Gastroesophageal sphincter (tissue), 4 donors: ENCODE results near the gene HELZ. TPM values are rescaled to one million over a fixed set of nuclear protein-coding genes. Genes with fewer than 3 reads are reported as not detected.
"Not testable (repeated sequence)": the region's sequence is repeated elsewhere in the genome, so short reads cannot be mapped to it uniquely, and the experiment has no call there.

ENCODE experiments used
- ATAC-seq: fragments of 150-250 bp; one replicate; pipeline ENCODE4 v1.9.1; 2016; ENCODE audit warnings: mild to moderate bottlenecking, moderate library complexity
- H3K27ac ChIP-seq, 4 donors: fragments of 200-600 bp; sonication (generic) in 3 of 4; 1 replicate in 3 of 4; 2 replicates in 1 of 4; pipeline ENCODE4 v1.5.1; 2016 to 2019
- H3K27me3 ChIP-seq: fragments of 200-600 bp; sonication (generic); one replicate; pipeline ENCODE4 v1.5.1; 2019
- H3K36me3 ChIP-seq, 2 donors: fragments of 200-600 bp; sonication (generic); one replicate each; pipeline ENCODE4 v1.5.1; 2019; ENCODE audit warnings: control low read depth in 1 of 2
- H3K4me1 ChIP-seq, 3 donors: fragments of 200-600 bp; sonication (generic); 1 replicate in 2 of 3; 2 replicates in 1 of 3; pipeline ENCODE4 v1.5.1; 2016 to 2019; ENCODE audit warnings: control low read depth in 2 of 3
- H3K4me3 ChIP-seq, 2 donors: fragments of 200-600 bp; sonication (generic); one replicate each; pipeline ENCODE4 v1.5.1; 2019; ENCODE audit warnings: mild to moderate bottlenecking in 1 of 2, moderate library complexity in 1 of 2
- H3K9me3 ChIP-seq, 3 donors: fragments of 200-600 bp; sonication (generic); one replicate each; pipeline ENCODE4 v1.5.1; 2017 to 2019; ENCODE audit warnings: control low read depth in 2 of 3
- EP300 ChIP-seq: sonication (generic); formaldehyde crosslinking; IDR thresholded peaks from one replicate; pipeline ENCODE4 v1.6.1; 2017; ENCODE audit warnings: antibody characterized with exemption, mild to moderate bottlenecking
- POLR2A ChIP-seq, 2 donors: fragments of 450-650 bp; IDR thresholded peaks; one replicate each; pipeline ENCODE4 v1.6.1; 2017; ENCODE audit warnings: antibody characterized with exemption in 2 of 2, mild to moderate bottlenecking in 2 of 2, moderate library complexity in 1 of 2
- POLR2AphosphoS5 ChIP-seq: sonication (generic); formaldehyde crosslinking; IDR thresholded peaks from one replicate; pipeline ENCODE4 v1.6.1; 2017; ENCODE audit warnings: antibody characterized with exemption
- WGBS, 2 donors: methylation state at CpG; one replicate each; pipeline ENCODE4 v1.1.5; 2018; ENCODE audit warnings: low coverage in 1 of 2; 5-methylcytosine and 5-hydroxymethylcytosine counted together
- total RNA-seq, 4 donors: library from RNA; depleted of rRNA; stranded (reverse); fragments of >200 nt; gene quantifications; one replicate each; pipeline ENCODE4 v1.1.0, GENCODE V29; 2016
- TF ChIP-seq, protein P1 (sequence below), 4 experiments: fragments of 200-600 bp in 2 of 4; fragments of 450-650 bp in 2 of 4; sonication (generic) in 1 of 4; IDR thresholded peaks; one replicate each; pipeline ENCODE4 v1.5.1; 2017 to 2019; ENCODE audit warnings: antibody characterized with exemption in 4 of 4, mild to moderate bottlenecking in 2 of 4, moderate library complexity in 2 of 4

Gene HELZ
- total RNA-seq, 4 donors from 2014 or later: 43.7 to 70.2 (median 58.3) TPM

DNA sequence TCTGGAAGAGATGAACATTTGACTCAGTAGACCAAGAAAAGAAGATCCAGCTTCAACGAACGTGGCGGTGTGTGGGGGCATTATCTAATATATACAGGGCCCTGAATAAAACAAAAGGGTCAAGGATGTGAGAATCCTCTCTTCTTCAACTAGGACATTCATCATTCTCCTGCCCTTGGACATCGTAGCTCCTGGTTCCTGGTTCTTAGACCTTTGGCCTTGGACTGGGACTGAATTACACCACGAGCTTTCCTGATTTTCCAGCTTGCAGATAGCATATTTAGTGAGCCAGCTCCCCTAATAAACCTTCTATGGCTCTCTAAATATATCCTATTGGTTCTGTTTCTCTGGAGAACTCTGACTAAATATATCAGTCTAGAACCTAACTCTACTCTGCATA, 29.5 kb upstream of the HELZ start:
- no peaks in the 10 kb centered on the region for H3K36me3 ChIP-seq
- no peaks in the 10 kb centered on the region for H3K9me3 ChIP-seq
- no peak overlapping the region for H3K27ac ChIP-seq
- TF ChIP-seq EP300: no peak
- TF ChIP-seq POLR2A (IDR thresholded peaks at IDR 0.05): no peak
- TF ChIP-seq POLR2AphosphoS5: no peak
- TF ChIP-seq, protein P1, sequence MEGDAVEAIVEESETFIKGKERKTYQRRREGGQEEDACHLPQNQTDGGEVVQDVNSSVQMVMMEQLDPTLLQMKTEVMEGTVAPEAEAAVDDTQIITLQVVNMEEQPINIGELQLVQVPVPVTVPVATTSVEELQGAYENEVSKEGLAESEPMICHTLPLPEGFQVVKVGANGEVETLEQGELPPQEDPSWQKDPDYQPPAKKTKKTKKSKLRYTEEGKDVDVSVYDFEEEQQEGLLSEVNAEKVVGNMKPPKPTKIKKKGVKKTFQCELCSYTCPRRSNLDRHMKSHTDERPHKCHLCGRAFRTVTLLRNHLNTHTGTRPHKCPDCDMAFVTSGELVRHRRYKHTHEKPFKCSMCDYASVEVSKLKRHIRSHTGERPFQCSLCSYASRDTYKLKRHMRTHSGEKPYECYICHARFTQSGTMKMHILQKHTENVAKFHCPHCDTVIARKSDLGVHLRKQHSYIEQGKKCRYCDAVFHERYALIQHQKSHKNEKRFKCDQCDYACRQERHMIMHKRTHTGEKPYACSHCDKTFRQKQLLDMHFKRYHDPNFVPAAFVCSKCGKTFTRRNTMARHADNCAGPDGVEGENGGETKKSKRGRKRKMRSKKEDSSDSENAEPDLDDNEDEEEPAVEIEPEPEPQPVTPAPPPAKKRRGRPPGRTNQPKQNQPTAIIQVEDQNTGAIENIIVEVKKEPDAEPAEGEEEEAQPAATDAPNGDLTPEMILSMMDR (IDR thresholded peaks at IDR 0.05): no peak
- no peak for ATAC-seq
- WGBS, 2 donors: 84% methylated on average over 5 of the region's 5 CpGs; no CpG with 5 or more reads in 1 of the 2 donors
- no peaks in the 10 kb centered on the region for H3K27me3 ChIP-seq
- no peaks in the 10 kb centered on the region for H3K4me1 ChIP-seq
- no peak overlapping the region for H3K4me3 ChIP-seq

DNA sequence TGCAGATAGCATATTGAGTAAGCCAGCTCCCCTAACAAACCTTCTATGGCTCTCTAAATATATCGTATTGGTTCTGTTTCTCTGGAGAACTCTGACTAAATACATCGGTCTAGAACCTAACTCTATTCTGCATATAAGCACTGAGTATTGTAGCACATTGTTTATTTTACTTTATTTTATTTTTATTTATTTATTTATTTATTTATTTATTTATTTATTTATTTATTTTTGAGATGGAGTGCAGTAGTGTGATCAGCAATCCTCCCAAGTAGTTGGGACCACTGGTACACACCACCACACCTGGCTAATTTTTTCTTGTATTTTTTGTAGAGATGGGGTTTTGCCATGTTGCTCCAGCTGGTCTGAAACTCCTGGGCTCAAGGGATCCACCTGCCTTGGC, 28.9 kb upstream of the HELZ start:
- H3K27ac ChIP-seq: no peak overlapping the region
- no peak overlapping the region for H3K4me3 ChIP-seq
- 97 to 98% methylated on average over 2 of the region's 2 CpGs for WGBS, 2 donors
- TF ChIP-seq POLR2A (IDR thresholded peaks at IDR 0.05) (no peak), POLR2AphosphoS5 (no peak), EP300 (no peak)
- TF ChIP-seq, protein P1 (IDR thresholded peaks at IDR 0.05): no peak
- H3K36me3 ChIP-seq: no peaks in the 10 kb centered on the region
- H3K4me1 ChIP-seq: no peaks in the 10 kb centered on the region
- H3K27me3 ChIP-seq: no peaks in the 10 kb centered on the region
- ATAC-seq: no peak
- no peaks in the 10 kb centered on the region for H3K9me3 ChIP-seq

DNA sequence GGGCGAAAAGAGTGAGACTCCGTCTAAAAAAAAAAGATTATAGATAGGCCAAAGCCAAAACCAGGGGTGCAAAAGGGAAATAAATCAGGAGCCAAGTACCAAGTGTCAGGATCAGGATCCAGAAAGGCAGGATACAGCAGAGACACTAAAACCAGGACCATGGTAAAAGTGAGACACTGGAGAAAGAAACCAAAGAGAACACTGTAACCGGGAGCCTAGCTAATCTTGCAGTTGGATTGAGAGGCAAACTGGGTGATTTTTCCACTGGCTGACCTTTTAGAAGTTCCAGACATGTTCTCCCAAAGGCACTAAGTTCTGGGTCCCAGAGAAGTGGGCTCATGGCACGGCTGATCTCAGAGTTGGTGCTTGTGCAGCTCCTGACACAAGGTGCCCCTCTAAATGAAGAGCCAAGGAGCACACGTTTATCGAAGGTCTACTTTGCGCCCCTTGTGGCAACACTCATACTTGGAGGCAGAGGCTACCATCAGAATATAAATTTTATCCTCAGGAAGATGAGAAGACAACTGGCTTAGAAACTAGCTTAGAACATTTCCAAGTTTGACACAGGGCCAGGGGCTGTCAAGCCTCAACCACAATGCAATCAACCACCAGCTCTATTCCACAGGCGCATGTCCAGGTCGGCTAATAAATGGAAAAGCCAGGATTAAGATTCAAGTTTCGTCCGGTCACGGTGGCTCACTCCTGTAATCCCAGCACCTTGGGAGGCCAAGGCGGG, 27.5 kb upstream of the HELZ start:
- 69 to 80% methylated on average over 4 to 7 of the region's 13 CpGs for WGBS, 2 donors

DNA sequence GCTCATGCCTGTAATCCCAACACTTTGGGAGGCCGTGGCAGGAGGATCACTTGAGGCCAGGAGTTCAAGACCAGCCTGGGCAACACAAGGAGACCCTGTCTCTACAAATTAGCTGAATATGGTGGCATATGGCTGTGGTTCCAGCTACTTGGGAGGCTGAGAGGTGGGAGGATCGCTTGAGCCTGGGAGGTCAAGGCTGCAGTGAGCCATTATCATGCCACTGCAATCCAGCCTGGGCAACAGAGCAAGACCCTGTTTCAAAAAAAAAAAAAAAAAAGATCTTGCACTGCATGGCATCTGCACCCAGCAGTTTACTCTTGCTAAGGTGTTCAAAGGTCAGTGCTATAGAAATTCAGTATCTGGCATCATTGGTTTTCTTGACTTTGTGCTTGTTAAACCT, 26.2 kb upstream of the HELZ start:
- 80% methylated on average over 1 of the region's 2 CpGs; no CpG with 5 or more reads in 1 of the 2 donors for WGBS, 2 donors
- H3K27ac ChIP-seq, ATAC-seq, H3K36me3 ChIP-seq, H3K4me3 ChIP-seq, H3K4me1 ChIP-seq, H3K9me3 ChIP-seq, H3K27me3 ChIP-seq: not testable (repeated sequence)

More for the DNA sequence above, 27.5 kb upstream of the HELZ start:
- ATAC-seq: no peak
- H3K4me1 ChIP-seq: no peaks in the 10 kb centered on the region
- no peaks in the 10 kb centered on the region for H3K9me3 ChIP-seq
- H3K4me3 ChIP-seq: no peak overlapping the region
- H3K27me3 ChIP-seq: no peaks in the 10 kb centered on the region
- no peak overlapping the region for H3K27ac ChIP-seq
- no peak for TF ChIP-seq POLR2A (IDR thresholded peaks at IDR 0.05)
- TF ChIP-seq EP300: no peak
- TF ChIP-seq, protein P1 (IDR thresholded peaks at IDR 0.05): no peak
- H3K36me3 ChIP-seq: no peaks in the 10 kb centered on the region

DNA sequence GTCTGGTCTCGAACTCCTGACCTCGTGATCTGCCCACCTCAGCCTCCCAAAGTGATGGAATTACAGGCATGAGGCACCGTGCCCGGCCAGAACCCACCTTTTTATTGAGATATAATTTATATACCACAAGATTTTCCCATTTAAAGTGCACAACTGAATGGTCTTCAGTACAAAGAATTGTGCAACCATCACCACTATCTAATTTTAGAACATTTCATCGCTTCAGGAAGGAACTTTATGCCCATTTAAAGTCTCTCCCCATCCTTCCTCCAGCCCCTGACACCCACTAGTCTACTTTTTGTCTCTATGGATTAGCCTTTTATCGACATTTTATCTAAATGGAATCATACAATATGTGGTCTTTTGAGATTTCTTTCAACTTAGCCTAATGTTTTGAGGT, 25.4 kb upstream of the HELZ start:
- Histone ChIP-seq H3K27ac (no peak overlapping the region), H3K4me3 (no peak overlapping the region), H3K36me3 (no peaks in the 10 kb centered on the region), H3K9me3 (no peaks in the 10 kb centered on the region), H3K4me1 (no peaks in the 10 kb centered on the region), H3K27me3 (no peaks in the 10 kb centered on the region)
- TF ChIP-seq POLR2A (IDR thresholded peaks at IDR 0.05): no peak
- TF ChIP-seq, protein P1 (IDR thresholded peaks at IDR 0.05): no peak
- no peak for TF ChIP-seq EP300
- no peak for TF ChIP-seq POLR2AphosphoS5
- WGBS, 2 donors: 79 to 88% methylated on average over 5 of the region's 6 CpGs
- ATAC-seq: no peak
